ENCODE data around the gene SKIDA1.

Gene SKIDA1

DNA sequence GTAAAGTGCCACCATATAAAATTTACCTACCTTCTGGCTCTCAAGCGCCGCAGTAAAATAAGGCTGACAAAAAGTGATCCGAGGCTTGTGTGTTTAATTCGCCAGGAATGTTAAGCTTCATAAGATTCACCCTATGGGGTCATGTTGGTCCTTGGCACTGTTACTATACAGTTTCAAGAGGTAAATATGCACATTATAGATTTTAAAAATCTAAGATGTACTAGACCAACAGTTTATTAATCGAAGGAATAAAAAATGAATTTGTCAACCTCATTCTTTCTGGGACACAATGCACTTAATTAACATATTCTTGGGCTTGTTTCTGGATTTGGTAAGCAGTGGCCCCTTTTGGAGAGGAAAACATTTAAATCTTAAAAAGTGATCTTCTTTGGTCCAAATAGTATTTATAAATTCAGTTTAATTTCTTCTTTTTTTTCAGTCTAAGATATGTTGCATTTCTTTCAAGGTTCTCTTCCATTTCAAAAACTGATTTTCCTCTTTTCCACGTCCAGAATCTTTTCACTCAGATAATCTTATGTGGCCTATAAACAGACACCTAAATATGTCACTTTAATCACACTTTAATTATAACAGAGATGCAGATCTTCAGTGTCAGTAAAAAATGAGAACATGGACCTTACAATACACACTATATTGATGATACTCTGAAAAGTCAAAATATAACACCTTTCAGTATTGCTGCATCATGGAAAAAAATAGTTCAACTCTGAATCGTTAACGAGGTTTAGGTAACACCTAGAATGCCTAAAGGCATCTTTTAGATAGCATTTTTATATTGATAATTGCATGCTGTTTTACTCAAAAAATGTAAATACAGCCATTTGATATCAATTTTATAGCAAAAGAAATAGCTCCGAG, 3.8 kb upstream of the SKIDA1 start:
- no peak for DNase-seq (ENCODE audit: low read depth in 2 of 2)

DNA sequence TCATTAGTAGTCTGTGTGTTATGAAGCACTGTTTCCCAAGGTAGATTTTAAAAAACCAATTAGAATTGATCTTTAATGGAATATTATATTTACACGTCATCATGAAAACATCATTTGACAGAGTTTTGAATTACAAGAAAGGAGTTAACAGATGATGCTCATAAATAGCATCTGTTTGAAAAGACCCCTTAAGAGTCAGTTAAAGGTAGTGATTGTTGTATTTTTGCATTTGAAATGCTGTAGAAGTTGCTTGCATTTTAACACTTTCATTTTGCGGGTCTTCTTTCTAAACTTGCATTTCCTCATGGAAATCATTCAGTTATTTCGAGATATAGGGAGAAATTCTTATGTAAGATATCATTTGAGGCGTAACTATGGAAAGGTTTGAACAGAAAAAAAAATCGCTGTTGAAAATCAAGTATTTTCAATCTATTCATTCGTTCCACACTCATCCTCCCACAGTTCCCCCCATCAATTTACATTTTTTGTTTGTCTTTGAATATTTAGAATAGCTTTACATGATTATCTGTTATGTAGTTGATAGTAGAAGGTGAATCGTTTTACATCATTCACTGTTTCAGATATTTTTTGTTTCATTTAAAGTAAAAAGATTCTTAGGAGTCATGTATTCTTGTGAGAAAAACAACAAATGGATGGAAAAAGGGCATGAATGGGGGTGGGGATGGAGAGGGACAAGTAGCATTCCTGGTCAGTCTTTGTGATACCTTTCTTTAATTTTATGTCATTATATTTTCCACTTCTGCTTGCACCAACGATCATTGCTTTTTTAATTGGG, 3.0 kb upstream of the SKIDA1 start:
- no peak for DNase-seq (ENCODE audit: low read depth in 2 of 2)

DNA sequence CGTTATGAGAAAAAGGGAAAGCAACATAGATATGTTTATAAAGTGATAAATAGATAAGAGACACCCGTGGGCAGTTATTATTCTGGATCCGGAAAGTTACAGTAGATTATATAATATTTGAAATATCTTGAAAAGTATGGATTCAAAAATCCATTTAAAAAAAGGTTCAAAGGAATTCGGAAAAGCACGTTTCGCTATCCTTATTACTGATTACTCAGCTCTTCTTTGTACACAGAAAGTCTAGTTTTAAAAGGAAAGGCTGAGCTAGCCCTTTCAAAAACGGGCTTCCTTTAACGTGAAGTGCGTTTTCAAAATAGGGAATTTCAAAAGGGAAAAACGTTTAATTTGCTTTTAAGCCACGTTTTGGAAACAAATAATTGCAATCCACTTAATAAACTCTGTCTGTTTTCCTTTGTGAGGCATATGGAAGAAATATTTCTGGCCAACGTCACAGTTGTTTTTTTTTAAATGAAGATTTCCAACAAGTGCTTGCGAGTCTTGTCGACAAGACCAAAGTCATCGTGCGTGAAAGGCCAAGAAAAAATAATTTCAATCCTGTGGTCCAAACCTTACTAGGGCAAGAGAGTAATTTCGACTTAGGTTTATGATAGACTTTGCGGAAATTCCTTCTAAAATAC, 2.2 kb upstream of the SKIDA1 start:
- DNase-seq (ENCODE audit: low read depth in 2 of 2): no peak

DNA sequence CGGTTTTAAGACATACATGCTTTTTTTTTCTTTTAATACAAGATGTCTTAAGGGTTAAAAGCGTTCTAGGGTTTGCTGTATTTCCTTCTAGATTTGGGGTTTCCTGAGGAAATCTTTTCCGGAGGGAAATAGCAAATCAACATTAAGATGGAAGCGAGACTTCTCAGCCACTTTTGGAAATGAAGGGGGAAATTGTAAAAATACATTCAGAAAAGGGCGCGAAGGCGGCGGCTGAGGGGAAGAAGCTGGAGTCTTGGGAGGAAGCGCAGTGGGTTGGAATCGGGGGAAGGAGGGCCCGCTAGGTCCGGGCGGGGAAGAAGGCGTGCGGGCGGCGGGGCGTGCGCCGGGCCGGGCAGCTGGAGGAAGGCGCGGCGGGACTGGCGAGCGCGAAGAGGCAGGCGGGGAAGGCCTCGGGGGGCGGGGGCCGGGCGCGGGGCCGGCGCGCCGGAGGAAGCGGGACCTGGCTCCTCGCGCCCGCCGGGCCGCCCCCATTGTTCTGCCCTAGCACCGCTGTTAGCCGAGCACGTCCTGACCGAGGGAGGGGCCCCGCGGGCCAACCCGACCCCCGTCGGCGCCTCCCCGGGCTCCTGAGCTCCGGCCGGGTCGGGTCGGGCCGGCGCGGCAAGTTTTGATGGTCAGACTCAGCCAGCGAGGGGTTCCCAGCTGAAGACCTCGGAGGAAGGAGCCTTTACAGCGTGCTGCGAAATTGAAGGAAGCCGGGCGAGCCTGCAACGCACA, 1.5 kb upstream of the SKIDA1 start:
- no peak for DNase-seq (ENCODE audit: low read depth in 2 of 2)

DNA sequence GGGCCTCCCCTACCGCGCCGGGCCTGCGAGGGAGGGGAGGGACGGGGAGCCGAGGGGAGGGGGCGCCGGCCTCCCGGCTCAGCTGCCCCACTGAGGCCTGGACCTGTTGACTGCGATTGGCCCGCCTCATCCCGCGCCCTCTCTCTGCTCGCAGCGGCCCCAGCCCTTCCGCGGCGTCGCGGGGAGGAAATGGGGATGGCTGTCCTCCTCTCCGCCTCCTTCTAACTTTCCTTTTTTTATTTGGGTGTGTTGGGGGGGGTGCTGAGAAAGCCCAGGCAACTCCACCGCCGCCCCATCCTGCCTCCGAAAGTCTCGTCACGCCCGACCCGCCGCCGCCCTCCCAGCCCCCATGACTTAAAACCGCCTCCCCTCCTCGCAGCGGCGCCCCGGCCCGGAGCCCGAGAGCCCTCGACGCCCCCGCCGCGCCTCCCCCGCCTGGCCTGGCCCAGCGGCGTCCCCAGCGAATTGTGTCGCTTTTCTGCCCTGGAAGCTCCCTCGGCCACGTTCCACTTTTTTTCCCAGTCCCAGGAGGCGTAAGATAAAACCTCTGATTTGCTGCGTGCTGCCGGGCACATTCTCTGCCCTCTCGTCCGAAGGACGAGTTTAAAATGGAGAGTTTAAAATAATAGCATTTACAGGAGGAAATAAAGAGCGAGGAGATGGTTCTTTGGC, 842 bp upstream of the SKIDA1 start:
- no peak for DNase-seq (ENCODE audit: low read depth in 2 of 2)

DNA sequence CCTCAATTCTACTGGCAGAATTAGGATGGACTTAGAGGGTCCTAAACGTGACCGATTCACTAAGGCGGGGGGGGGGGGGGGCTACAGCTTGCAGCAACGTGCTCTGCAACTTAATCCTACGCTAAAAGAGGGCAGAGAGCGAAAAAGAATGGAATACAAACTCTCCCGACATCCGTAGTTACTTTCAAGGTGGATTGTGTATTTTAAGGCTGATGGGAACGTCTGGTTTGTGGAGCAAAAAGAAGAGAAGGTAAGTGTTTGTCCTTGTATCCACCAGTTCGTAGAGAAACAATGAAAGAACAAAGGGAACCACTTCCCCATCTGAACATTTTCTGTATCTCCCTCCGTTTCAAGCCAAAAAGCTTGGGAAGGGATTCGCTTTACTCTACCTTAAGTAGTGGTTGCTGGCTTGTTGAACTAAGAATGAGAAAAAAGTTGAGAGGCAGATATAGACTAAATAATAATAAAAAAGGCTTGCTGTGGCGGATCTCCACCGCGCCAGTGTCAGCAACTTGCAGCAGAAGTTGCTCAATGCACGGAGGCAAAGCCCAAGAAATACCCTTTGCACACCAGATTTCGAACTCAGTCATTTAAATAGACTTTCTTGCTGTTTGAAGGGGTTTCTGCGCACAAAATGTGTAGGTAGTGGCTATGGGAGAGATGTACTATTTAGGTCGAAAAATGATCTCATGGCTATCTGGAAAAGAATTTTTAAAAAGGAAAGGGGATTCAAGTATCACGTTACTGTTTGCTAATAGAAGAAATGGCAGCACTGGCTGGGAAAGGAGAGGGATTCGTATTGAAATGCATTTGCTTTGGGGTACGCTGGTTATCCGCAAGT, 736 bp downstream of the SKIDA1 start:
- DNase-seq (ENCODE audit: low read depth in 2 of 2): no peak

DNA sequence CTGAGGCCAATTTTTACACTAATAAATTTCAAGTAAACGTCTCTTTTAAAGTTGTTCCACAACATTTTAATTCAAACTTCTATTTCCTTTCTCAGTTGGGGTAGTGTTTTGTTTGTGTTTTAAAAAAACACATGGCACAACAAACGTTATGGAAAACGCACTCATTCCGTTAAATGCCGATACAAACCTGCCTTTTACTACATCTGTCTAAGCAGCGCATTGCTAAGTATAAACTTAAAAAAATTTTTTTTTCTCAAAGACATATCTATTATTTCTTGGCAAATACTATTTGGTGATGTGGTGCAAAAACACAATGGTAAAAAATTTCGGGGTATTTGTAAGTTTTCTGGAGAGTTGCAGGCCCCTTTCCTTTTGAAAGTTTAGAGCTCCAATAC, 1.4 kb downstream of the SKIDA1 start:
- no peak for DNase-seq (ENCODE audit: low read depth in 2 of 2)

DNA sequence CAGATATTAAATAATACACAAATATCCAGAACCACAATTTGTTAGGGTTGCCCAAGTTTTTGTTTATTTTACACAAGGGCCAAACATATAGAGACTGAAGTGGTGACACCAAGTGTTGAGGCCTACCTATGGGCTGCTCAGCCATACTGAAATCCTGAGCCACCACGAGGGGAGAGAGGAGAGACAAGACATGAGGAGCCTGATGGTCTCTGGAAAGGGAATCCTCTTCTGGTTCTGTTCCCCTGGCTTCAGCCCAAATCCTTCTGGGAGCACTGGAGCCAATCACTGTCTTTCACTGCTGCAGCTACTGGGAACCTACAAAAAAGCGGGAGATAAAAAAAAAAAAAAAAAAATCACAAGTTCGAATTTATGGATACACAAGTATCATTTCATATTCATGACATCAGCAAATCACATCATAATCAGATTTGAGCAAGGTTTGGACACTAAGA, 1.9 kb downstream of the SKIDA1 start:
- no peak for DNase-seq (ENCODE audit: low read depth in 2 of 2)

DNA sequence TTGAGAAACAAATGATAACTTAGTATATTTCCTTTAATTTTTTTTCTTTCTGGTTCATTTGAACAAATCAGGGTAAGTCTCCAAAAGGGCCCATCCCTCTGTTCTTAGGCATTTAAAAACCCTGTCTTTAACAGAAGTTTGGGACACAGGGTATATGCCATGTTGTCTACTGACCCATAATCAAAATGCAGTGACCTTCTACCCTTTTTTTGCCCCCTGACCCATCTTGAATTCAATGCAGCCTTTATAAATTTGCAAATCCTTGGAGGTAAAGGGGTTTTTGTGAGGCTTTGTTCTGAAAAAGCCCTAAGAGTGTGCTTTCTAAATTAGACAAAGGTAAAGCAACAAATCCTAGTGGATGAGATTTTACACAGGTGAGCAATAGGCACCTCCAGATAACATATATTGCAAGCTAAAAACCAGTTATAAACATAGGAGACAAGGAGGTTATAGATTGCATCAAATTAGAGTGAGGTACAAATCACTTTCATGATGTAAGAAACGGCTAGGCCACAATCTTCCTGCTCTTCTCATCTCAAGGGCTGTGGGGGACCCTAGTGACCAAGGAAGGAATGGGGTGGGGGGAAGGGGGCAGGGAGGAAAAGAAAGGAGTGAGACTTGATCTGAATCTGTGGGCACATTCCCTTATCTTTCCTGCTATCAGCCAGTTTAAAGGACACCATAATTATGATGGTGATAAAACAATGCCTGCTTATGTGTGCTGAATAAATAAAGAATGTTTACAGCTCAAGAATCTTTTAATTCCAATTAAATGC, 2.7 kb downstream of the SKIDA1 start:
- no peak for DNase-seq (ENCODE audit: low read depth in 2 of 2)

DNA sequence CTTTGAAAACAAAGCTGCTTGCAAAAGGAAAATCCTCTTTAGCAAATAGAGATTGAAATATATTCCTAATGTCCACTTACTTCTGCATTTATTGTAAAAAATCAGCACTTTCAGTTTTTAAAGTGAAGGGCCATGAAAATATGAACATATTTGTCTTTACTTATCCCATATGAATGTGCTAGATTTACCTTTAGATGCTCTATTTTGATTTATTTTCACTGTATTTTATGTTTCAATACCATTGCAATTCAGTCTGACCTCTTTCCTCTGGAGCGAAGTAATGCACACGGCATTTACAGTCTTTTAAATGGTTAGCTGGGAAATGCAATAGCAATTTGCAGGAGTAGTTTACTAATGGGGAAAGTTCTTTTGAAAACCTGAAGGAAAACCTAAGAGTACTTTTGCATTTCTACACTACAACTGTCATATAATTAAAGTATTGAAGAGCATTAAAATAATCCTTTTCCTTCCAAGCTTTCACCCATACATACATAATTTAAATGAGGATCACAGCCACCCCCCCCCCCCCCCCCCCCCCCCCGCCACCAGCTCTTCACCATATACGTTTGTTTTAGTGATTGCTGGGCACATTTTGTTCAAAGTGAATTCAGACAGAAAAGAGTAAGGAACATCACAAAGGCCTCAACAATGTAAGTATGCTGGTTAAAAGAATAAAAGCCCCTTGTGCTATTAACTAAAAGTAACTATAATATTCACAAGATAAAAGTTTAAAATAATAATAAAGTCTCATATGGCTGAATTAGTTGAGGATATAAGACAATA, 3.5 kb downstream of the SKIDA1 start:
- DNase-seq (ENCODE audit: low read depth in 2 of 2): no peak

DNA sequence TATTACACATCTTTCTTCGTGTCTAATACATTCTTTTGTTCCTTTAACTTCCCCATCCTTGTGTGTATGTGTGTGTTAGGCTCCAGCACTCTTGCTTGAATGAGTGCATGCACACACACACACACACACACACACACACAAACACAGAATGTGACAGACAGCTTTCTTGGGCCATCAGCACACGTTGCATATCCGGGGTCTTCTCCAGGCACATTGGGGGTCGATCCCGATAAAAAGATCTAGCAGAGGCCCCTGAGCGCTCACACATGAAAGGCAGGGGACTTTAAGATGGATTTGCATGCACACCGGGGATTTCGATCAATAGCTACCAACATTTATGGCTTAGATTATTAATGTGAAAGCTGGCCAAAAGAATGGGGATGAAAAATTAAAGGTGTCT, 4.5 kb downstream of the SKIDA1 start:
- no peak for DNase-seq (ENCODE audit: low read depth in 2 of 2)

DNA sequence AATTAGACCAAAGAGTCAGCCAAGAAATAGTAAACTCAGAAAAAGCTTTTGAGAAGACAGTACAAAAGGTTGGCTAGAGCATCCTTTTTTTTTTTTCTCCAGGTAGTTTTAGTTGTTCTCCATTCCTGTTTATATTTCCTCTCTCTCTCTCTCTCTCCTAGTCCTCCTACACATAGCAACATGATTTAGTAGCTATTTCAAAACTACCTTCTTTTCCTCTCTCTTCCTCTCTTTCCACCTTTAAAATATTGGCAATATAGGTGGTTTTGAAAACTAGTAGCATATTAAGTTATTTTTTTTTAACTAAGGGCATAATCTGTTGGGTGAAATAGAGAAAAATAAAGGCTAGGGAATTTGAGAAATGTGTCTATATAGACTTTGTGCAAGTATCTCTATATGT, 5.0 kb downstream of the SKIDA1 start:
- no peak for DNase-seq (ENCODE audit: low read depth in 2 of 2)

DNA sequence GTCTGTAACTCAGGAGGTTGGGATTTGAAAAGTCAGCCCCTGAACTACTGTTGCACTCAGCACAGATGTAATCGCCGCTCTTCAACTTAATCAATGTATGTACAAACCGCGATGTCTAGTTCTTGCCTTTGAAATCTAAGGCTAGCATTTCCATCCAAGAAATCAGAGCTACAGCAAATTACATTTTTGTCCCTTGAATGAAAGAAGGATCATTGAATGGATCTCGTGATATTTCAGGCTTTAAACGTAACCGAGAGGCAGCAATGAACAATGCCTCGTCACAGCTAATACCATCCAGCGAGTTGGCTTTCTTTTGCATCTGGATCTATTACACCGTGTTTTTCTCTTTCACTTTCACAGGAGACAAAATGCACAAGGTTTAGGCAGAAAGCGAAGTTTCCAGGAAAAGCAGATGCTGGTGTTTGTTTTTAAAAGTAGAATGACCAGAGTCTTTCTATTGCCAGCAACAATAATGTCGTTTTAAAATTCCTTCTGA, 5.5 kb downstream of the SKIDA1 start:
- DNase-seq (ENCODE audit: low read depth in 2 of 2): no peak

DNA sequence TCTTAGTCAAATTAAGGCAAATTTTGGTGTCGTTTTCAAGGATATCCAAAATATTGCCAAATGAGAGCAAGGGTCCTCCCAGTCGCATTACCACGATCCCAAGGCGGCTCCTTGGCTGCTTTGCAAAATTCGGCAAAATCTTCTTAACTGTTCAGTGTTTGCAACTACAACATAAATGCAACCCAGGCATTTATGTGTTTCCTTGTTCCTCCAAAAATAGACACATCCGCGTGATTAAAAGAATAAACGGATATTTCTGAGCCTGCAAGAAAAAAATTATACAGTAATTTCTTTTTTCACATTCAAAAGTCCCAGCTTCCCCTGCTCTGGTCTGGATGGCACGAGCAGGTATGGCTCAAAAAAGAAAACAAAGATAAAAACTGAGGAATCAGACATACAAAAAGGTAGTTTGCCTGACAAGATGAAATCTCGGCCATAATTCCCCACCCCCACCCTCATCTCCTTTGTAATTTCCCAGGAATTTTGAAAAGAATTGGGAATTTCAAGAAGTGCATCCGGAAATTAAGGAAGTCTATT, 6.0 kb downstream of the SKIDA1 start:
- no peak for DNase-seq (ENCODE audit: low read depth in 2 of 2)

DNA sequence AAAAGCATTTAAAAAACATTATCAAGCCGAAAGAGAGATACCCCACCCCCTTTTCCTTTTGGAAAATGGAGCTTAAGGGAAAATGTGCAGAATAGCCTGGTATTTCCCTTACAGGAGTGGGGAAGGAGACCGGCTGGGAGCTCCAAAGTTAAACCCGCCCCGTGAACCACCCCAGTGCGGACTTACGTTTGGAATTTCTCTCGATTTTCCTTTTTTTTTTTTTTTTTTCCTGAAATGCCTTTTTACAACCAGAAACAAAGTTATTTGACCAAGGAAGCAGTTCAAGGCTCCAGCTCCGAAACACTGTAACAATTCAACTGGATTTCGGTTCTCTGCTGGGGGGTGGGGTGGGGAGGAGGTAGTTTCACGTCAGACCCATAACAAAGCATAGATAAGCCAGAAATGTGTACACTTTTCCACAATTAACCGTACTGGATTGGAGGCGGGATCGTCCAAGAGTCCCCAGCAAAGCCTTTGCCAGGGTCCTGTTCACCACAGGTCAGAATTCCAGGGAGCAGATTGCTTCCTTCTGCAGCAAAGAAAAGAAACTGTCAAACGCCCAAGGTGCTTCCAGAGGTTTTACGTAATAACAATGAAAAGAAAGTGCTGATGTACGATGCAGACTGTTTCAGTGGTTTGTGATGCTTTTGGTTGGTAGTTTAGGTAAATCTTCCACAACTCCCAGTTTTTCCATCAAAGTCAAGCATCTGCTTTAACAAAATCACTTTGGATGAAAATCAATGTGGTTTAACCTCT, 6.7 kb downstream of the SKIDA1 start:
- no peak for DNase-seq (ENCODE audit: low read depth in 2 of 2)

DNA sequence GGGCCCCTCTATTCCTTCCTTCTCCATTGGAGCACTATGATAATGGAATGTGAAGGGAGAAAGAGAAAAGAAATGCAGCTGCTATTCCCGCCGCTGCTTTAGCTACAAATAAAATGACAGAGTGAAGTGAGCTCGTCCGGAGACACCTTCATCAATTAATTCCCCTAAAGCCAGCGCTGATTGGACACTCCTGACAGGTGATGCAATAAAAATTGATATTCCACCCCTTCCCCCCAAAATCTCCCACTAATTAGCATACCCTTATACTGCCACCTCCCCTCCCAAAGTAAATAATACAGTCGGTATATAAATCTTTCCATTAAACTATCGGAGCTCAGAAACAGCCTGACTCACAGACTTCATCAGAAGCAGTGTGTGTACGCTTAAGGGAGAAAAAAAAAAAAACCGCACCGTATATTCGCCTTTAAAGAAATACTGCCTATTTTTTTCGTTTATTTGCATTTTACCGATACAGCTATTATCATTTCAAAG, 7.3 kb downstream of the SKIDA1 start:
- no peak for DNase-seq (ENCODE audit: low read depth in 2 of 2)

All from activated CD4-positive, alpha-beta T cell treated with anti-CD3 and anti-CD28 coated beads for 24 hours (primary cell).